Measurements from ENCODE around the gene UQCRC1.
A peak's percentile ranks its signal among the peaks of the same experiment; 100 is the strongest.

Gene UQCRC1

GRCh38 chr3:48563382-48563918 is 46.0 kb downstream of the UQCRC1 start, which contains the start of gene UCN2:
TSS of gene UCN2 (minus strand) at chr3:48563781. CDS start at chr3:48563124, 657 bp downstream.
- TF ChIP-seq CTCF (IDR thresholded peaks at IDR 0.05; ENCODE audit: insufficient read depth, low read depth, low read length, missing control alignments): no peak
- no peak for DNase-seq (ENCODE audit: low read depth)
- no peak within 1 kb of the TSS for H3K4me3 ChIP-seq (ENCODE audit: low read length)

GRCh38 chr3:48562367-48563095 is 46.9 kb downstream of the UQCRC1 start:
- no peak overlapping the region for H3K4me3 ChIP-seq (ENCODE audit: low read length)
- TF ChIP-seq CTCF (IDR thresholded peaks at IDR 0.05; ENCODE audit: insufficient read depth, low read depth, low read length, missing control alignments): no peak
- no peak for DNase-seq (ENCODE audit: low read depth)

- H3K4me3 ChIP-seq (ENCODE audit: low read length): no peak overlapping the region
- no peak for TF ChIP-seq CTCF (IDR thresholded peaks at IDR 0.05; ENCODE audit: insufficient read depth, low read depth, low read length, missing control alignments)
- peak; percentile 40 for DNase-seq (ENCODE audit: low read depth)
Measured at GRCh38 chr3:48561045-48561736, 48.3 kb downstream of the UQCRC1 start.

- no peak for TF ChIP-seq CTCF (IDR thresholded peaks at IDR 0.05; ENCODE audit: insufficient read depth, low read depth, low read length, missing control alignments)
- DNase-seq (ENCODE audit: low read depth): no peak
- H3K4me3 ChIP-seq (ENCODE audit: low read length): no peak overlapping the region
Measured at GRCh38 chr3:48560648-48561018, 48.8 kb downstream of the UQCRC1 start.

- no peak for TF ChIP-seq CTCF (IDR thresholded peaks at IDR 0.05; ENCODE audit: insufficient read depth, low read depth, low read length, missing control alignments)
- no peak overlapping the region for H3K4me3 ChIP-seq (ENCODE audit: low read length)
- peak; percentile 43 for DNase-seq (ENCODE audit: low read depth)
Measured at GRCh38 chr3:48558493-48559134, 50.8 kb downstream of the UQCRC1 start.

- peak; percentile 100 for DNase-seq (ENCODE audit: low read depth)
- H3K4me3 ChIP-seq (ENCODE audit: low read length): peak within 1 kb of the TSS; percentile 62
- TF ChIP-seq CTCF (IDR thresholded peaks at IDR 0.05; ENCODE audit: insufficient read depth, low read depth, low read length, missing control alignments): no peak
Measured at GRCh38 chr3:48556796-48557626, 52.4 kb downstream of the UQCRC1 start, which contains the start of gene PFKFB4. TSS of gene PFKFB4 (minus strand) at chr3:48556803. CDS start at chr3:48556777, 26 bp downstream.

All from epithelial cell of esophagus (primary cell).